Activated CD4-positive, CD25-positive, alpha-beta regulatory T cell treated with anti-CD3 and anti-CD28 coated beads, Interleukin-2, amount 50 U/mL, for 24 hours (primary cell): ENCODE data around the gene CCDC136.

ENCODE experiments used
- ATAC-seq, 2 donors: fragments of 150-1000 bp; cut with Tn5 transposase; one replicate each; pipeline ENCODE4 v1.10.0; 2021; ENCODE audit warnings: mild to moderate bottlenecking in 1 of 2, moderate library complexity in 1 of 2

Gene CCDC136

DNA sequence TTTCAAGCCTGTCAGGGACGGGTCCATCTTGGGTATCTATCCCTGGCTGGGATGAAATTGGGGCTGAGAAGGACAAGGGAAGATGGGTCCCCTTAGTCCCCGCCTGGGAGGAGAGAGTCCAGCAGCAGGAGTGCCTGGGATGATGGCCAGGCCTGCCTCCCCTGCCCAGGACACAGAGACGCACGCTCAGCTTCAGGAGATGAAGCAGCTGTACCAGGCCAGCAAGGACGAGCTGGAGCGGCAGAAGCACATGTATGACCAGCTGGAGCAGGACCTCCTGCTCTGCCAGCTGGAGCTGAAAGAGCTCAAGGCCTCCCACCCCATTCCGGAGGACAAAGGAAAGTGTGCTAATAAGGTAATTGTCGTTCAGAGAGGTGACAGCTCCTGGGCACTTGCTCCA is 15.4 kb downstream of the CCDC136 start:
- no peak for ATAC-seq

DNA sequence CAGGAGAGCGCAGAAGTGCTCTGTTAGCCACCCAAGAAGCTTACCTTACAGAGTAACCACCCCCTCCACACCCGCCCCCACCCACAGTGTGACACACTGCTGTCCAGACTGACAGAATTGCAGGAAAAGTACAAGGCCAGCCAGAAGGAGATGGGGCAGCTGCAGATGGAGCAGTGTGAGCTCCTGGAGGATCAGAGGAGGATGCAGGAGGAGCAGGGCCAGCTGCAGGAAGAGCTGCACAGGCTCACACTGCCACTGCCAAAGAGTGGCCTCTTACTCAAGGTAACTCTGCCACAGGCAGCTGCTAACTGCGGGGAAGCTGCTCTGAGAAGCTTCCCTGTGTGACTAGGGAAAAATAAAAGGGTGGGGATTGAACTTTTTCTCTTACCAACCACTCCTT is 17.6 kb downstream of the CCDC136 start:
- no peak for ATAC-seq

DNA sequence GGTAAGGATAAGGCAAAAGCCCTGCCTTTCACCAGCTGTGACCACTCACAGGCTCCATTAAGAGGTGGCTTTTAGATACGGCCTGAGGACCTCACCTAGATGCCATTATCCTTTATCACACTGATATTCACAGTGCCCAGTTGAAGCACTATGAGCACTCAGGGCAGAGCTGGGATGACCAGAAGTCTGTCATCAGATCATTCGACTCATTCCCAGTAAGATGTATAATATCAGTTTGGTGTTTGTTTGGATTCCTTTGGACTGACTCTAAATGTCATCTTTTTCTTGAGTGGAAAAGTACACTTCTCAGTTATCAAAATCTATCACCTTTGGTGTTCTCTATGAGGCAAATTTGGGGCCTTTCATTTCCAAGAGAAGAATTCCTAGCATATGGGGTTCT is 18.7 kb downstream of the CCDC136 start:
- ATAC-seq = no peak

GRCh38 chr7:128810997-128811396 is 19.2 kb downstream of the CCDC136 start:
- ATAC-seq = no peak

- ATAC-seq = no peak
Observed at GRCh38 chr7:128811631-128812430, 20.1 kb downstream of the CCDC136 start.

DNA sequence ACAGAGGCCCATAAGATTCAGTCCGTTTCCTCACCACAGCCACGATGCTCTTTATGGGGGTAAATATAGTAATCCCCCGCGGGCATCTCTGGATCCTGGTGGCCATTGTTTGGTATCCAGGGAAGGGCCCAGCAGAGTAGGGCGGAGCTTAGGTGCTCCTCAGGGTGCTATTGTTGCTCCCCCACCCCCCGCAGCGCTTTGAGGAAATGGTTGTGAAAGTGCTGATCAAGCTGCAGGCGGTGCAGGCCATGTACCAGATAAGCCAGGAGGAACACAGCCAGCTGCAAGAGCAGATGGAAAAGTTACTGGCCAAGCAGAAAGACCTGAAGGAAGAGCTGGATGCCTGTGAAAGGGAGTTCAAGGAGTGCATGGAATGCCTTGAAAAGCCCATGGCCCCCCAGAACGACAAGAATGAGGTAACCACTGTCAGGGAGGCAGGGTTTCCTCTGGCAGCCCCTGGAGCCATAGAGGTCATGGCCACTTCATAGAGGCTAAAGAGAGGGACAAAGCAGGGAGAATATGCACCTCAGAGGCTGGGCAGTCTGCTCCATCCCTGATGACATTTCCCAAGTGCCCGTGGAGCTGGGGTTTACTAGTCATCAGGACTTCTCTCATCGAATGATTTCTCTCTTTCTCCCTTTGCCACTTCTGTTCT is 20.9 kb downstream of the CCDC136 start:
- ATAC-seq = no peak

GRCh38 chr7:128814499-128814898 is 22.7 kb downstream of the CCDC136 start:
- no peak for ATAC-seq

GRCh38 chr7:128815289-128815942 is 23.6 kb downstream of the CCDC136 start:
- ATAC-seq = no peak

DNA sequence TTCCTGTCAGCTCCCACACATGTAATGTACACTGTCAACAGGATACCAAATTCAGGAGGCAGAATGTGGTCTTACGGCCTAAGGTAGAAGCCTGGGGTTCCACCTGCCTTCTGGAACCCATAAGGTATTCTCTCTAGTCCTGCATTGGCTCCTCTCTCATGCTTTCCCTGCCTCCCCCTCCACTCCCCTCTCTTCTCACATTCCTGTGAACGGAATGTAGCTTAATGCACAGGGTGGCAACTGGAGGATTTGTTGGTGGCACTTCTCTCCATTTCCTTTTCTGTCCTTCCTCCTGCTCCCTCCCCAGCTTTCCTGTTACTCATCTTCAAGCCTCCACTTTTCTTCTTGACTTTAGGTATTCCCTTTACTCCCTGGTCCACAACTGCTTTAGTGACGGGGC is 26.9 kb downstream of the CCDC136 start:
- ATAC-seq = no peak

- ATAC-seq = no peak
Observed at GRCh38 chr7:128821724-128822123, 30.0 kb downstream of the CCDC136 start.

DNA sequence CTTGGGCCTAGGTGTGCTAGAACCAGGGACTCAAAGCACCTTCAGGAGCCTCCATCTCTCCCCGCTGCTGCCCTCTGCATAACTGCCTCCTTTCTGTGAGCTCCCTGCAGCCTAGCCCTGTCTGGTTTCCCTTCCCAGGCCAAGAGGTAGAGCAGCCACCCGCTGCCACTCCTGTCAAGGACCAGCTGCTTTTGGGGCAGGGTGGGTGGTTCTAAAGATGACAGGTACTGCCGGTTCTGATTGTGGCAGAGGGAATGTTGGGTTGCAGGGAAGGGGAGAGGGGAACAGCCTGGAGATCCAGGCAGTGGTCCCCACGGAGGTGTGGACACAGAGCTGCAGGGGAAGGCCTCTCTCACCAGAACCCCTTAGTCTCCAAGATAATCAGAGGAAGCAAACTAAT is 34.7 kb downstream of the CCDC136 start:
- ATAC-seq = no peak

- ATAC-seq = no peak
Observed at GRCh38 chr7:128826916-128827247, 35.1 kb downstream of the CCDC136 start.

GRCh38 chr7:128827248-128827958 is 35.6 kb downstream of the CCDC136 start:
- no peak for ATAC-seq

- ATAC-seq = no peak
Observed at GRCh38 chr7:128827971-128828711, 36.4 kb downstream of the CCDC136 start.

DNA sequence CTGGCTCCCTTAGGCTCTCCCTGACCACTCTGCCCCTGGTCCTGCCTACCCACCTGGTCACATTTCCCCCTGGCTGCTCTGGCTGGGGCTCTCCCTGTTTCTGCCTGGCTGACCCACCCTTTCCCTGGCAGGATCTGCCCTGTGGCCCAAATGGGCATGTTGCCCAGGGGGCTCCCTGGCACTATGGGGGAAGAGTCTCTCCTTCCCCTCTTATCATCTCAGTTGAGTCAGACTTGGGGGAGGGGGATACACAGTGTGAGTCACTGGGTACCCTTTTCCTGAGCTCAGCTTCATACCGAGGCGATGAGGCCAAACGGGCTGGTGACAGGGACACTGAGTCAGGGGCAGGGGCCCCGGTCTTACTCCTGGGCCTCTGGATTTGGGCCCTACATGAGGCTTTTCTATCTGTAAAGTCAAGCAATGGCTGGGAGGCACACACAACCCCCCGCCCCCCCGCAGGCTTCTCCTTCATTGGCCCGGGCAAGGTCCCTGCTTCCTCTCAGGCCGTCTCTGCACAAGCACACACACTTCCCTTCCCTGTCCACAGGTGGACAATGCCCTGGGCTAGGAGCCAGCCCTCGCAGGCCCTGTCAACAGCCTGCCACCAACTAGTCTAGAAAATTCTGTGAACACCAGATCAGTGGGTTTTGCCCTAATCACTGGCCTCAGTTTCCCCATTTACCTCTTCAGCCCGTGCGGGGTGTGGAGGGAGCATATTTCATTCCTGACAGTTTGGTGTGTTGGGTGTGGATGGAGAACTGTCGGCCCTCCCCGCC is 37.8 kb downstream of the CCDC136 start:
- no peak for ATAC-seq

GRCh38 chr7:128830231-128831177 is 38.7 kb downstream of the CCDC136 start, which contains the start of gene FLNC:
TSS of gene FLNC (plus strand) at chr7:128830406. CDS start at chr7:128830638, 232 bp downstream.
- peak; percentile 50 to 57 for ATAC-seq

DNA sequence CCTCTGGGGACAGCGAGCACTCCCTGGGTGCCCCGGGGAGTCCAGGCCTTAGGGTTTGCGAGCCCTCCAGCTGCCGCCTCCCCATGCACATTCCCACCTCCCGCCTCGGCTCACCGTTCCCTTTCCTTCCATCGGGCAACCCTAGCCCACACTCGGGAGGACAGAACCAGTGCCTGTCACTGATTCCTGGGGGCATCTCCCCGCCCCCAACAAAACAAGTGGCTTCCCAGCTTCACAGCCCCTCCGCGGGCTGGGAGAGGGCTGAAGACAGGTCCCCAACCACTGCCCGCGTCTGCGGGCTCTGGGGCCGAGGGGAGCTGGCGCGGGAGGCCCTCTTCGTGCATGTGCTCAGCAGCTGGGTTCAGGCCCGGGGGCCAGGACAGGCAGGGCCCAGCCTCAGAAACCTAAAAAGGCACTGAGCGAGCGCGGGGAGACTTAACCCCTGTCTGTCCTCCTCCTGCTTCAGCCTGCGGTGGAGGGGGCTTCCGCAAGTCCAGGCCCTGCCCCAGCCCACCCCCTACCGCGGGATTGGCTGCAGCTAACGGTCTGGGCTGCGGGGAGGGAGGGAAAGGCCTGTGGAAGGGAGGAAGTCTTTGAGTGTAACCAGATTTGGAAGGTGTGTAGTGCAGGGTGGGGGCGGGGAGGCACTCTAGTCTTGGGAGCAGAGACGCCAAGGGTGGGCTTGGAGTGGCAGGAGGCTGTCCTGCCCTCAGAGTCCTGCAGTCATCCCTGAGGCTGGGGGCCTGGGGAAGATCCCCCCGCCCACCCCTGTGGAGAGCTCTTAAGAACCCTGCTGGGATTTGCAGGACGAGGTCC is 39.6 kb downstream of the CCDC136 start:
- ATAC-seq = no peak

DNA sequence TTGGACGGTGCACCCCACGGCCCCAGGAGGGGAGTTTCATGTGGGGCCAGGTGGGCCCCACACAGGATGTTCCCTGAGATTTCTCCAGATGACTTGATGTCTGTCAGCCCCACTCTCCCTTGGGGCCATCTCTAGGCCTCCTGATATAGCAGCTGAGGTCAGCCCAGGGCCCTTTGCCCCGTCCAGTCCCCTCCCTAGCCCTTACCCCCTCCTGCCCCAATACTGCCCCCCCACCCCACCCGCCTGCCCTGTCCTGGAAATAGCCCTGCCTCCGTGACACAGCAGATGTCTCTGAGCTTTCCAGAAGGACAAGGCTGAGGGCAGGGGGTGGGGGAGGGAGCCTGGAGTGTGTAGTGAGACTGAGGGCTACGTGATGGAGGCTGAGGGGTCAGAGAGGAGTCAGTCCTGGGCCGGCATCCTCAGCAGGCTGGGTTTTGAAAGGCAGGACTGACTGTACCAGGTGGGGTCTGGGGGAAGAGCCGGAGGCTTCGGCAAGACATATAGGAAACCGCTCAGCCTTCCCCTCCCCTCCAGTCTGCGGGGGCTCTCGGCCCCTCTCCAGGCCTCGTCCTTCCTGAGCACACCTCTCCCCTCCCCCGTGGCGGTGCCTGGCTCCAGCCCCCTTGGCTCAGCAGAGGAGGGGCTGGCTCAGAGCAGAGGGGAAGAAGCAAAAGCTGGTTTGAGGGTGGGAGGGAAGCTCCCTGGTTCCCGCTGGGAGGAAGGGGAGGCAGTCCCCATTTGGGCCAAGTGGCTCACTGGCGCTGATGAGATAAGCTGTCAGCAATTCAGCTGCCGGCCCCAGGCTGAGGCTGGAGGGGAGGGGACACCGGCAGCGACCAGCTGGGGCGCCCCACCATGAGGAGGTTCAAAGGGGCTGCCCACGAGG is 40.5 kb downstream of the CCDC136 start:
- ATAC-seq = no peak

DNA sequence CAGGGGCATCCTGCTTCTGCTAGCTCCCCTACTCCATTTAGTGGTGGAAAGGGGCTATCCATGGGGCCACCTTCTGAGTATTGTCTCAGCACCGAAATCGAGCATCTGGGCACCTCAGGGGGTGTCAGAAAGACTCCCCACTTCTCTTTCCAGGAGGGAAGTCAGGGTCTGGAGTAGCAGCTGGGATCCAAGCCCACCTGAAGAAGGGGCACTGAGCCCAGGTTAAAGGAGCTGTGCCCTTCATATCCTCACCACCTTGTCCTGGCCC is 41.0 kb downstream of the CCDC136 start:
- ATAC-seq = no peak
